Prostate gland (tissue), 2 donors: ENCODE results near the gene HCRT. TPM values are rescaled to one million over a fixed set of nuclear protein-coding genes. Genes with fewer than 3 reads are reported as not detected.
"Not testable (repeated sequence)": the region's sequence is repeated elsewhere in the genome, so short reads cannot be mapped to it uniquely, and the experiment has no call there.

ENCODE experiments used
- DNase-seq: peaks from one replicate; pipeline ENCODE4 v3.0.0-alpha.2; 2019; ENCODE audit warnings: low spot score
- H3K27ac ChIP-seq, 2 donors: fragments of 200-600 bp; sonication (generic); 2 replicates each; pipeline ENCODE4 v1.5.1; 2017 to 2019
- H3K27me3 ChIP-seq: fragments of 200-600 bp; sonication (generic); replicated peaks from 2 replicates; pipeline ENCODE4 v1.5.1; 2019; ENCODE audit not compliant: insufficient read depth
- H3K36me3 ChIP-seq, 2 donors: fragments of 200-600 bp; sonication (generic); 1 replicate in 1 of 2; 2 replicates in 1 of 2; pipeline versions ENCODE4 v1.5.1 to v1.8.1; 2017 to 2019
- H3K4me1 ChIP-seq: fragments of 200-600 bp; sonication (generic); replicated peaks from 2 replicates; pipeline ENCODE4 v1.5.1; 2019
- H3K4me3 ChIP-seq, 2 donors: fragments of 200-600 bp; sonication (generic); 2 replicates each; pipeline ENCODE4 v1.5.1; 2017 to 2019
- H3K9me3 ChIP-seq: fragments of 200-600 bp; sonication (generic); 2 replicates; pipeline ENCODE4 v1.5.1; 2017
- POLR2A ChIP-seq: fragments of 450-650 bp; IDR thresholded peaks from one replicate; pipeline ENCODE4 v1.6.1; 2016; ENCODE audit warnings: antibody characterized with exemption, mild to moderate bottlenecking
- POLR2AphosphoS5 ChIP-seq: sonication (generic); formaldehyde crosslinking; IDR thresholded peaks from one replicate; pipeline ENCODE4 v1.6.1; 2017; ENCODE audit warnings: antibody characterized with exemption
- WGBS: methylation state at CpG from one replicate; pipeline ENCODE4 v1.1.5; 2018; 5-methylcytosine and 5-hydroxymethylcytosine counted together
- intact Hi-C: fragments of 100-400 bp; cut with DNase I; formaldehyde crosslinking; loops from one replicate; pipeline ENCODE4 v1.14.2; 2022
- total RNA-seq, 2 donors: library from RNA; depleted of rRNA; stranded (reverse); fragments of >200 nt; gene quantifications; one replicate each; pipeline ENCODE4 v1.1.0, GENCODE V29; 2016
- TF ChIP-seq, protein P1 (sequence below), 4 experiments: fragments of 200-600 bp in 2 of 4; fragments of 450-650 bp in 2 of 4; sonication (generic) in 2 of 4; IDR thresholded peaks; 1 replicate in 3 of 4; 2 replicates in 1 of 4; pipeline ENCODE4 v1.5.1; 2016 to 2019; ENCODE audit warnings: antibody characterized with exemption in 4 of 4, mild to moderate bottlenecking in 2 of 4, moderate library complexity in 2 of 4

HCRT gene
- total RNA-seq, 2 donors from 2014 or later = not detected

DNA sequence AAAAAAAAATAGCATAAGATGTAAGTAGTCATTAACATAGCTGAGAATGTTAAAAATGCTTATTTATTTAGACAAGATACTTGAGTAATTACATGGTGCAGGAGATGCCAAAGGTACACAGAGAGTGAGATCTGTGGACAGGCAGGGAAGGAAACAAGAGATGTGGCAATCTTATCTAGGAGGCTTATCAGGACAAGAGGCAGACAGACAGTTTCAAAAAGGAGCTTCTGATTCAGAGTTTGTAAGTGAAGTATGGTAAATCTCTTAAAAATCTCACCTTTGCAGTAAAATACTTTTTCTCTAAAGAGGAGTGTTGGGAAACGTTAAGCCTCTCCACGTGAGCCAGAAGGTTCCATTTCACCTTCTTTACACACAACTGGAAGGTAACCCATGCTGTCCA is 28.9 kb upstream of the HCRT start:
- intact Hi-C loops = no loop called here
- 76% methylated on average over 2 of the region's 2 CpGs for WGBS
- H3K27ac ChIP-seq = no peak overlapping the region
- H3K4me3 ChIP-seq = no peak overlapping the region
- H3K36me3 ChIP-seq = no peaks in the 10 kb centered on the region
- DNase-seq = no peak
- no peaks in the 10 kb centered on the region for H3K27me3 ChIP-seq
- H3K4me1 ChIP-seq = no peaks in the 10 kb centered on the region
- H3K9me3 ChIP-seq = no peaks in the 10 kb centered on the region
- TF ChIP-seq, protein P1, sequence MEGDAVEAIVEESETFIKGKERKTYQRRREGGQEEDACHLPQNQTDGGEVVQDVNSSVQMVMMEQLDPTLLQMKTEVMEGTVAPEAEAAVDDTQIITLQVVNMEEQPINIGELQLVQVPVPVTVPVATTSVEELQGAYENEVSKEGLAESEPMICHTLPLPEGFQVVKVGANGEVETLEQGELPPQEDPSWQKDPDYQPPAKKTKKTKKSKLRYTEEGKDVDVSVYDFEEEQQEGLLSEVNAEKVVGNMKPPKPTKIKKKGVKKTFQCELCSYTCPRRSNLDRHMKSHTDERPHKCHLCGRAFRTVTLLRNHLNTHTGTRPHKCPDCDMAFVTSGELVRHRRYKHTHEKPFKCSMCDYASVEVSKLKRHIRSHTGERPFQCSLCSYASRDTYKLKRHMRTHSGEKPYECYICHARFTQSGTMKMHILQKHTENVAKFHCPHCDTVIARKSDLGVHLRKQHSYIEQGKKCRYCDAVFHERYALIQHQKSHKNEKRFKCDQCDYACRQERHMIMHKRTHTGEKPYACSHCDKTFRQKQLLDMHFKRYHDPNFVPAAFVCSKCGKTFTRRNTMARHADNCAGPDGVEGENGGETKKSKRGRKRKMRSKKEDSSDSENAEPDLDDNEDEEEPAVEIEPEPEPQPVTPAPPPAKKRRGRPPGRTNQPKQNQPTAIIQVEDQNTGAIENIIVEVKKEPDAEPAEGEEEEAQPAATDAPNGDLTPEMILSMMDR (IDR thresholded peaks at IDR 0.05) = no peak
- TF ChIP-seq POLR2AphosphoS5 (no peak), POLR2A (no peak)

DNA sequence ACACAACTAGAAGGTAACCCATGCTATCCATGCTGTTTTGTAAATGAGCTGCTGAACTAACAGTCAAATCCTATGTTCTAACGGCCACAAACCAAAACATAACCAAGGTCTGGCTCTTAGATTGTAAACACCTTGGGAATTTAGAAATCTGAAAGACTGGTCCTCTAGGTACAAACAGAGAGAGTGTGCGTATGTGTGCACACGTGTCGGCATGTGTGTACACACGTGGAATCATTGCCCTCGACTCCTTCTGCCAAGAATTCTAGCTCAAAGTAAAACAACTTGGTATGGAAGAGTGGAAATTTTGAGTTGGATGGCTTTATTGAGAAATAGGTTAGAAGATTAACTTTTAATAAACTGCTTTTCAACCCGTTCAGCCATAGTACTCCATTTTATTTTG is 27.1 kb upstream of the HCRT start:
- WGBS = 59% methylated on average over 7 of the region's 7 CpGs

DNA sequence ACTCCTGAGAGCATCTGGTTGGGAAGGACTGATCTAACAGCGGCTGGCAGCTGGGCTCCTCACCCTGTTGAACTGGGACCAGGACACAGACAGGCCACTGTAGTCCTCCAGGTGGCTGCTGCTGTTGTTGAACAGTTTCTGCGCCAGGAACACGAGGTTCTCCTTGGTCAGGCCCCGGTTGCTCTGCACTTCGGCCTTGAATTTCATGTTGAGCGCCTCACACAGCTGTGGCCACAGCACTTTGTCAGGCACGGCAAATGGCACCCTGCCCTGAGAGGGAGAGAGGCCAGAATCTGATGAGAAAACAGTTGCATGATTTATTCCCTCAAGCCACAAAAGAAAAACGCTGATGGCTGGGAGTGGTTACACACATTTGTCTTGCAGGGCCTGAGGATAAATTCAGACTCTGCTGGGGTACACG is 26.7 kb upstream of the HCRT start:
- DNase-seq, H3K27me3 ChIP-seq, intact Hi-C loops, H3K36me3 ChIP-seq, H3K9me3 ChIP-seq, H3K4me1 ChIP-seq, H3K4me3 ChIP-seq: not testable (repeated sequence)
- TF ChIP-seq POLR2AphosphoS5 = peak; percentile 21
- WGBS = 47% methylated on average over 9 of the region's 9 CpGs
- H3K27ac ChIP-seq = peak overlapping the region in 1 of 2 donors; percentile 46

More for the DNA sequence above, 27.1 kb upstream of the HCRT start:
- TF ChIP-seq POLR2A (no peak), POLR2AphosphoS5 (no peak)
- TF ChIP-seq, protein P1 (IDR thresholded peaks at IDR 0.05) = no peak
- Histone ChIP-seq H3K27ac (no peak overlapping the region), H3K27me3 (no peaks in the 10 kb centered on the region), H3K36me3 (no peaks in the 10 kb centered on the region), H3K9me3 (no peaks in the 10 kb centered on the region), H3K4me3 (no peak overlapping the region), H3K4me1 (no peaks in the 10 kb centered on the region)
- intact Hi-C loops = no loop called here
- DNase-seq = no peak

DNA sequence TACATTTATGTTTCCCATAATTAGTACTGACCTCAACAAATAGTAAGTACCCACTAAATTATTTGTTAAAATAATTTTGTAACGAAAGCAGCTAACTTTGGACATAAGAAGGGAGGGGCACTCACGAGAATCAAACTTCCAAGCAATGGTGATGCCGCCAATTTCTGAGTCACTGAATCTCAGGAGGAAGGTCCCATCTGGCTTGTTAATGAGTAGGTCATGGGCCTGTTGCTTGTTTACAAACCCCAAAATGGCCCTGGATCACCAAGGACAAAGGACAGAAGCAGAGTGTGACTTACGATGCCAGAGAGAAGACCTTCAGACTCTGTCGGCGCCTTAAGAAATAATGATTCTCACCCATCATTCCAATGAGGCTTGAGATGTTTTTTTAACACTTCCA is 24.8 kb upstream of the HCRT start:
- Histone ChIP-seq H3K4me1 (no peaks in the 10 kb centered on the region), H3K4me3 (no peak overlapping the region), H3K9me3 (no peaks in the 10 kb centered on the region), H3K27ac (no peak overlapping the region), H3K36me3 (peaks cover 0 to 6% of the 10 kb centered on the region in 2 donors), H3K27me3 (no peaks in the 10 kb centered on the region)
- 91% methylated on average over 6 of the region's 6 CpGs for WGBS
- intact Hi-C loops = no loop called here
- TF ChIP-seq POLR2AphosphoS5 = no peak
- TF ChIP-seq, protein P1 (IDR thresholded peaks at IDR 0.05) = no peak
- no peak for DNase-seq

DNA sequence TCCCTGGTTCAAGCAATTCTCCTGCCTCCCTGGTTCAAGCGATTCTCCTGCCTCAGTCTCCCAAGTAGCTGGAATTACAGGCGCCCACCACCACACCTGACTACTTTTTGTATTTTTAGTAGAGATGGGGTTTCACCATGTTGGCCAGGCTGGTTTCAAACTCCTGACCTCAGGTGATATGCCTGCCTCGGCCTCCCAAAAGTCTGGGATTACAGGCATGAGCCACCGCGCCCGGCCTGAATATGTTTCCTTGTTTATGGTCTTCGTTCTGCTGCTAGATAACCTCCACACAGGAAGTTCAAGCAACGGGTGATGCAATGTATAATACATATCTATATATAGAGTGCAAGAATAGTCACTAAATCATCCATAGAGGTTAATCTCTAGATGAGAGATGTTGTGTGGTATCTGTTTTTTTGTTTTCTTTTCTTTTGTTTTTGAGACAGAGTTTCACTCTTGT is 20.9 kb upstream of the HCRT start:
- DNase-seq, H3K9me3 ChIP-seq, H3K4me3 ChIP-seq, H3K27ac ChIP-seq, H3K4me1 ChIP-seq, intact Hi-C loops, H3K27me3 ChIP-seq: not testable (repeated sequence)
- peaks cover 0 to 11% of the 10 kb centered on the region in 2 donors for H3K36me3 ChIP-seq
- 89% methylated on average over 8 of the region's 8 CpGs for WGBS

DNA sequence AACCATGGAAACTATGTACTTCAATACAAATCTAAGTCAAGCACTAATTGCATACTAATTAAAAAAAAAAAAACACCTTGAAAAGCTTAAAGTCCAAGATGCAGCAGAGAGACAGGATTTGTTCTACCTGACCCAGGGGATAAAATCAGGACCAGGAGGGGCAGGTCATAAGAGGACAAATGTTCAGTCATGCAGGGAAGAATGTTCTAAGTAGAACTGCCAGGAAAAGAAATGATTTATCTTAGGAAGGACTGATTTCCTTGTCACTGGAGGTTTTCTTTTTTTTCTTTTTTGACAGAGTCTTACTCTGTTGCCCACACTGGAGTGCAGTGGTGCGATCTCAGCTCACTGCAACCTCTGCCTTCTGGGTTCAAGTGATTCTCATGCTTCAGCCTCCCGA is 18.1 kb upstream of the HCRT start:
- H3K36me3 ChIP-seq = peaks cover 0 to 11% of the 10 kb centered on the region in 2 donors

More for the DNA sequence above, 18.1 kb upstream of the HCRT start:
- no peak overlapping the region for H3K4me3 ChIP-seq
- intact Hi-C loops = no loop called here
- TF ChIP-seq POLR2A (no peak), POLR2AphosphoS5 (no peak)
- TF ChIP-seq, protein P1 (IDR thresholded peaks at IDR 0.05) = no peak
- H3K4me1 ChIP-seq = no peaks in the 10 kb centered on the region
- no peak for DNase-seq
- WGBS = 93% methylated on average over 2 of the region's 2 CpGs
- H3K27ac ChIP-seq = no peak overlapping the region
- H3K9me3 ChIP-seq = no peaks in the 10 kb centered on the region
- H3K27me3 ChIP-seq = no peaks in the 10 kb centered on the region
